ENCODE measurements around the gene PAPPA2. TPM values are rescaled to one million over a fixed set of nuclear protein-coding genes. Genes with fewer than 3 reads are reported as not detected.

The PAPPA2 gene
- total RNA-seq, 1 donor: 5.8 TPM

DNA sequence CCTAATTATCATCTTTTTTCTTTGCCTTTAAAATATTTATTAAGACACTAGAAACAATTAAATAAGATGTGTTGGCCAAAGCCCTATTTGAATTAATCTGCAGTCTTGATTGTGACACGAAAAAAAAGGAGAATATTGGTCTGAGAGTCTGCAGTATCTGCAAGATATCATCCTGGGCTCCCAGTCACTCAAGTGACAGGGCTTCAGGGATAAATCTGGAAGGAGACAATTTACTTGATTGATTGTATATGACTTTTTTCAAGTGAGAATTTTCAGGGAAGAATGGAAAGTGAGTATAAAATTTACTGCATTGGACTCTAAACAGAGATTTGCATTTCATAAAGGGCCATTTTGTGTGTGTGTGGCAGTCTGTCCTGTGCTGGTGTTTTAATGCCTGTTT, 233.7 kb downstream of the PAPPA2 start:
- H4K20me1 ChIP-seq (ENCODE audit: insufficient read depth, low read length): no peaks in the 10 kb centered on the region
- no peaks in the 10 kb centered on the region for H3K79me2 ChIP-seq (ENCODE audit: insufficient read depth, low read length)
- H3K9me3 ChIP-seq (ENCODE audit: low read depth, low read length): no peaks in the 10 kb centered on the region
- no peak for TF ChIP-seq CTCF (IDR thresholded peaks at IDR 0.05; ENCODE audit: extremely low read depth, low read depth, low read length)
- H3K36me3 ChIP-seq (ENCODE audit: insufficient read depth, low read length): no peaks in the 10 kb centered on the region
- no peak overlapping the region for H3K4me3 ChIP-seq (ENCODE audit: insufficient read depth, low read length)
- H2AFZ ChIP-seq (ENCODE audit: low read length): no peak overlapping the region
- no peaks in the 10 kb centered on the region for H3K4me1 ChIP-seq (ENCODE audit: insufficient read depth, low read length)
- no peak overlapping the region for H3K4me2 ChIP-seq (ENCODE audit: insufficient read depth, low read length)
- no peak for DNase-seq (ENCODE audit: insufficient read length, low spot score, missing footprints)
- H3K27ac ChIP-seq (ENCODE audit: low read depth, low read length): no peak overlapping the region
- no peaks in the 10 kb centered on the region for H3K27me3 ChIP-seq (ENCODE audit: insufficient read depth, low read length)

GRCh38 chr1:176699821-176700220, 236.8 kb downstream of the PAPPA2 start:
- Histone ChIP-seq H3K9me3 (ENCODE audit: low read depth, low read length) (no peaks in the 10 kb centered on the region), H3K4me1 (ENCODE audit: insufficient read depth, low read length) (no peaks in the 10 kb centered on the region), H3K4me2 (ENCODE audit: insufficient read depth, low read length) (no peak overlapping the region), H2AFZ (ENCODE audit: low read length) (no peak overlapping the region), H3K36me3 (ENCODE audit: insufficient read depth, low read length) (no peaks in the 10 kb centered on the region), H3K79me2 (ENCODE audit: insufficient read depth, low read length) (no peaks in the 10 kb centered on the region), H4K20me1 (ENCODE audit: insufficient read depth, low read length) (no peaks in the 10 kb centered on the region), H3K27me3 (ENCODE audit: insufficient read depth, low read length) (no peaks in the 10 kb centered on the region), H3K27ac (ENCODE audit: low read depth, low read length) (no peak overlapping the region), H3K4me3 (ENCODE audit: insufficient read depth, low read length) (no peak overlapping the region)
- DNase-seq (ENCODE audit: insufficient read length, low spot score, missing footprints): no peak
- no peak for TF ChIP-seq CTCF (IDR thresholded peaks at IDR 0.05; ENCODE audit: extremely low read depth, low read depth, low read length)

- Histone ChIP-seq H3K79me2 (ENCODE audit: insufficient read depth, low read length) (no peaks in the 10 kb centered on the region), H3K4me2 (ENCODE audit: insufficient read depth, low read length) (no peak overlapping the region), H3K27ac (ENCODE audit: low read depth, low read length) (no peak overlapping the region), H4K20me1 (ENCODE audit: insufficient read depth, low read length) (no peaks in the 10 kb centered on the region), H2AFZ (ENCODE audit: low read length) (no peak overlapping the region), H3K27me3 (ENCODE audit: insufficient read depth, low read length) (no peaks in the 10 kb centered on the region), H3K9me3 (ENCODE audit: low read depth, low read length) (no peaks in the 10 kb centered on the region), H3K4me1 (ENCODE audit: insufficient read depth, low read length) (no peaks in the 10 kb centered on the region), H3K36me3 (ENCODE audit: insufficient read depth, low read length) (no peaks in the 10 kb centered on the region), H3K4me3 (ENCODE audit: insufficient read depth, low read length) (no peak overlapping the region)
- no peak for TF ChIP-seq CTCF (IDR thresholded peaks at IDR 0.05; ENCODE audit: extremely low read depth, low read depth, low read length)
- no peak for DNase-seq (ENCODE audit: insufficient read length, low spot score, missing footprints)
These were observed 238.3 kb downstream of the PAPPA2 start for GRCh38 chr1:176701151-176701866.

GRCh38 chr1:176702901-176703300, 239.9 kb downstream of the PAPPA2 start:
- H3K4me2 ChIP-seq (ENCODE audit: insufficient read depth, low read length): no peak overlapping the region
- no peaks in the 10 kb centered on the region for H3K9me3 ChIP-seq (ENCODE audit: low read depth, low read length)
- DNase-seq (ENCODE audit: insufficient read length, low spot score, missing footprints): no peak
- H3K36me3 ChIP-seq (ENCODE audit: insufficient read depth, low read length): no peaks in the 10 kb centered on the region
- no peaks in the 10 kb centered on the region for H4K20me1 ChIP-seq (ENCODE audit: insufficient read depth, low read length)
- TF ChIP-seq CTCF (IDR thresholded peaks at IDR 0.05; ENCODE audit: extremely low read depth, low read depth, low read length): no peak
- H3K4me3 ChIP-seq (ENCODE audit: insufficient read depth, low read length): no peak overlapping the region
- H3K79me2 ChIP-seq (ENCODE audit: insufficient read depth, low read length): no peaks in the 10 kb centered on the region
- H3K27ac ChIP-seq (ENCODE audit: low read depth, low read length): no peak overlapping the region
- H3K27me3 ChIP-seq (ENCODE audit: insufficient read depth, low read length): no peaks in the 10 kb centered on the region
- H3K4me1 ChIP-seq (ENCODE audit: insufficient read depth, low read length): no peaks in the 10 kb centered on the region
- no peak overlapping the region for H2AFZ ChIP-seq (ENCODE audit: low read length)
